Measurements from ENCODE around the gene CCR2. TPM values are rescaled to one million over a fixed set of nuclear protein-coding genes. Genes with fewer than 3 reads are reported as not detected.

Gene CCR2
- total and polyA plus RNA-seq, 2 of the 4 experiments (the other 2 are of a cell fraction) = not detected

DNA sequence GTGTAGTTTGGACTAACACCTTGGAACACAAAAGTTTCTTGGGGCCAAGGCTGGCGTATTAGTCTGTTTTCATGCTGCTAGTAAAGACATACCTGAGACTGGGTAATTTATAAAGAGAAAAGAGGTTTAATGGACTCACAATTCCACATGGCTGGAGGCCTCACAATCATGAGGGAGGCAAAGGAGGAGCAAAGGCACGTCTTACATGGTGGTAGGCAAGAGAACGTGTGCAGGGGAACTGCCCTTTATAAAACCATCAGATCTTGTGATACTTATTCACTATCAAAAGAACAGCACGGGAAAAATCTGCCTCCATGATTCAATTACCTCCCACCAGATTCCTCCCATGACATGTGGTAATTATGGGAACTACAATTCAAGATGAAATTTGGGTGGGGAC is 9.4 kb upstream of the CCR2 start:
- no peak overlapping the region for H4K91ac ChIP-seq (ENCODE audit: insufficient read depth, low read depth, low read length)
- intact Hi-C loops (cut with micrococcal nuclease) = no loop called here
- H2AFZ ChIP-seq (replicated peaks; ENCODE audit: low read length, poor library complexity) = no peak overlapping the region

More for the DNA sequence above, 9.4 kb upstream of the CCR2 start:
- no peak for DNase-seq
- no peak overlapping the region for H2BK120ac ChIP-seq (ENCODE audit: low read depth, low read length)
- TF ChIP-seq SMC3 (IDR thresholded peaks at IDR 0.05; ENCODE audit: low read depth, low read length) (no peak), MAZ (IDR thresholded peaks at IDR 0.05; ENCODE audit: borderline replicate concordance, low read depth, low read length) (no peak), CEBPB (IDR thresholded peaks at IDR 0.05; ENCODE audit: low read depth, low read length) (no peak), RCOR1 (IDR thresholded peaks at IDR 0.05; ENCODE audit: insufficient replicate concordance, low read length) (no peak), NFE2L2 (IDR thresholded peaks at IDR 0.05; ENCODE audit: low read depth, low read length) (no peak), FOS (IDR thresholded peaks at IDR 0.05; ENCODE audit: low read depth, low read length) (no peak), POLR2A (IDR thresholded peaks at IDR 0.05; ENCODE audit: low read depth, low read length) (no peak), MAFK (IDR thresholded peaks at IDR 0.05; ENCODE audit: low read depth, low read length) (no peak), CTCF (conservative IDR thresholded peaks at IDR 0.05; ENCODE audit: low read depth, low read length) (no peak)
- H2BK20ac ChIP-seq (ENCODE audit: low read depth, low read length) = no peak overlapping the region
- no peak overlapping the region for H3K4ac ChIP-seq (ENCODE audit: low read depth, low read length)
- no CpG with 5 or more reads among the region's 4 CpGs for WGBS, 2 experiments (ENCODE audit: extremely low coverage in 2 of 2, insufficient read length in 1 of 2)
- H2AK9ac ChIP-seq (replicated peaks; ENCODE audit: low read depth, low read length, poor library complexity) = no peak overlapping the region
- no peak overlapping the region for H3K56ac ChIP-seq (ENCODE audit: extremely low read depth, insufficient read depth, low read length)
- H2BK15ac ChIP-seq (ENCODE audit: low read depth, low read length) = no peak overlapping the region
- CTCF ChIA-PET = no interaction called here
- H3K9ac ChIP-seq (ENCODE audit: low read depth, low read length) = no peak overlapping the region
- H3K14ac ChIP-seq (replicated peaks; ENCODE audit: low read depth, low read length) = no peak overlapping the region
- POLR2A ChIA-PET (ENCODE audit: unreplicated experiment) = no interaction called here
- H4K5ac ChIP-seq (ENCODE audit: low read depth, low read length) = no peak overlapping the region
- no peak overlapping the region for H3K4me3 ChIP-seq (ENCODE audit: insufficient read depth, low read depth, low read length)
- no peak overlapping the region for H3K27ac ChIP-seq (ENCODE audit: insufficient read depth, low read length)
- H3K9me3 ChIP-seq (ENCODE audit: control insufficient read depth, insufficient read depth, low read length) = no peaks in the 10 kb centered on the region
- no peaks in the 10 kb centered on the region for H3K79me1 ChIP-seq (ENCODE audit: low read depth in 1 of 2, low read length in 2 of 2)
- H3K27me3 ChIP-seq (ENCODE audit: control insufficient read depth, insufficient read depth, low read length) = peaks cover 4% of the 10 kb centered on the region
- H3K18ac ChIP-seq (ENCODE audit: low read depth, low read length) = no peak overlapping the region
- H3K4me1 ChIP-seq (ENCODE audit: control insufficient read depth, insufficient read depth, low read length) = no peaks in the 10 kb centered on the region
- H4K8ac ChIP-seq (ENCODE audit: low read depth in 2 of 2, low read length in 2 of 2) = no peak overlapping the region
- no TSS peak for BruUV-seq (replicated peaks)
- in situ Hi-C loops (cut with MboI; ENCODE audit: low sequenced_read_pairs) = no loop called here
- no peaks in the 10 kb centered on the region for H3K9me1 ChIP-seq (ENCODE audit: insufficient read depth, low read length)
- no peak overlapping the region for H2AK5ac ChIP-seq (ENCODE audit: low read depth, low read length)
- no peak for ATAC-seq (ENCODE audit: low read depth)
- H3K36me3 ChIP-seq (ENCODE audit: control insufficient read depth, insufficient read depth, low read length) = no peaks in the 10 kb centered on the region
- no peak overlapping the region for H3K4me2 ChIP-seq (ENCODE audit: low read depth, low read length)
- H3K23ac ChIP-seq (ENCODE audit: low read depth, low read length) = no peak overlapping the region
- H4K20me1 ChIP-seq (ENCODE audit: insufficient read depth, low read length) = no peaks in the 10 kb centered on the region
- H2BK5ac ChIP-seq (ENCODE audit: low read depth, low read length, poor library complexity, severe bottlenecking) = no peak overlapping the region
- dilution Hi-C loops (cut with HindIII; ENCODE audit: low sequenced_read_pairs, unreplicated experiment) = no loop called here
